ENCODE data around the gene TNC.

GRCh38 chr9:115099901-115100300, 18.1 kb downstream of the TNC start:
- TF ChIP-seq POLR2A (IDR thresholded peaks at IDR 0.05; ENCODE audit: low read length), result no peak
- TF ChIP-seq GATA1 (IDR thresholded peaks at IDR 0.05; ENCODE audit: low read depth, low read length), result no peak

All from erythroblast (primary cell).